Adipocyte (in vitro differentiated cells): ENCODE measurements around the gene KRT4.

Experiments used
- DNase-seq: peaks from one replicate; pipeline ENCODE4 v3.0.0-alpha.2; 2015; ENCODE audit warnings: low read depth
- H3K27me3 ChIP-seq: replicated peaks from 2 replicates; pipeline ENCODE4 v1.7.0; 2013; ENCODE audit warnings: mild to moderate bottlenecking, low read length, moderate library complexity; ENCODE audit not compliant: control insufficient read depth, insufficient read depth
- H3K36me3 ChIP-seq: 2 replicates; pipeline ENCODE4 v1.7.0; 2013; ENCODE audit warnings: low read length, mild to moderate bottlenecking, moderate library complexity; ENCODE audit not compliant: control insufficient read depth, insufficient read depth, severe bottlenecking
- H3K4me1 ChIP-seq: 2 replicates; pipeline ENCODE4 v1.7.0; 2013; ENCODE audit warnings: mild to moderate bottlenecking, low read length, moderate library complexity; ENCODE audit not compliant: control insufficient read depth, insufficient read depth
- H3K4me3 ChIP-seq: 2 replicates; pipeline ENCODE4 v1.7.0; 2013; ENCODE audit warnings: mild to moderate bottlenecking, low read length, moderate library complexity
- H3K9ac ChIP-seq: 2 replicates; pipeline ENCODE4 v1.7.0; 2013; ENCODE audit warnings: mild to moderate bottlenecking, low read length, moderate library complexity
- H3K9me3 ChIP-seq: 2 replicates; pipeline ENCODE4 v1.7.0; 2013; ENCODE audit warnings: mild to moderate bottlenecking, low read length, moderate library complexity; ENCODE audit not compliant: control insufficient read depth

The KRT4 gene

DNA sequence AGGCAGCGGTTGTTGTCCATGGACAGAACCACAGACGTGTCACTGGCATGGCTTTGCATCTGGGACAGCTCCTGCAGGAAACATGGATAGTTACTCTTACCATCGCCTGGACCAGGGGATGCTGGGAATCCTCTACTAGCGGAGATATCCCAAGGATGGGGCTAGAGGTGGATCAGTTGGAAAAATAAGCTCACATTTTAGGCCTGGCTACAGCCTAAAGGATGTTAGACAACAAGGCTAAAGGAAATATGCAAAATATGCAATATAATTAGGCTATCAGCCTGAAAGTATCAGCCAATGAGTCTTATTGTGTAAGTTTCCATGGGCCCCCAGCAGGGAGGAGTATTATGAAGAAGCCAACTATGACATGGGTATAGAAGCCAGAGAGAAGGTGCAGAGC is 41.7 kb downstream of the KRT4 start:
- Histone ChIP-seq H3K4me3 (no peak overlapping the region), H3K9me3 (no peaks in the 10 kb centered on the region), H3K36me3 (no peaks in the 10 kb centered on the region), H3K27me3 (peaks cover 42% of the 10 kb centered on the region), H3K9ac (no peak overlapping the region), H3K4me1 (no peaks in the 10 kb centered on the region)
- DNase-seq: no peak

DNA sequence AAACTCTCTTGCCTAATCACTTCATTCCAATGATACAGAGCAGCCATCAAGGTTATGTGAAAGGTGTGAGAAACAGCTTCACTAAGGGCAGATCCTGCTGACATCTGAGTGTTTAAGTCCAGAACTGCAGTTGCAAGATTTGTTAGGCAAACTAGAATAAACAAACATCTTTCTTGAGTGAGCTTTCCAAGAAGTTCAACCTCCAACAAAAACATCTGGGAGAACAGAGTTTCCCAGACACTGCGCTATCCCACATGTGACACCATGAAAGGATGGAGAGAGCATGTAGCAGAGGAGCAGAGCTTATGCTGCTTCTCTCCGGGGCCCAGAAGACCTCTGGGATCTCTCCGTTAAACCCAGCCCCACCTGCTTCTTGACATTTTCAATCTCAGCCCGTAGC is 42.4 kb downstream of the KRT4 start:
- H3K27me3 ChIP-seq: peaks cover 45% of the 10 kb centered on the region
- no peaks in the 10 kb centered on the region for H3K36me3 ChIP-seq
- DNase-seq: no peak
- H3K4me3 ChIP-seq: no peak overlapping the region
- H3K4me1 ChIP-seq: no peaks in the 10 kb centered on the region
- H3K9me3 ChIP-seq: no peaks in the 10 kb centered on the region
- H3K9ac ChIP-seq: no peak overlapping the region

DNA sequence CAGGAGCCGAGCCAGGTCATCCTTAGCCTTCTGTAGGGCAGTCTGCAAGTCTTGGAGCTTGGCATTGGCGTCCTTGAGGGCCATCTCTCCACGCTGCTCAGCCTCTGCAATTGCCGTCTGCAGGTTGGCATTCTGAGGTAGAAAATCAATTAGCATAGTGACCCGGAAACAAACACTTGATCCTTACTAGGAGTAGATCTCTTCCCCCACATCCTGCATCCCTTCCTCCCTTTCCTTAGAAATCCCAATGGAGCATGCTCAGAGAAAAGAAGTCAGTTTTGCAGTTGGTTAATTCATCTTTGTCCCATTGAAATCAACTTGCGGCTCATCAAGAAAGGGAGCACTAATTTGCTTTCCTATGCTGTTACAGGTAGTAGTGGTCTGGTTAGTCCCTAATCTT is 42.8 kb downstream of the KRT4 start:
- Histone ChIP-seq H3K27me3 (peaks cover 45% of the 10 kb centered on the region), H3K9ac (no peak overlapping the region), H3K36me3 (no peaks in the 10 kb centered on the region), H3K9me3 (no peaks in the 10 kb centered on the region), H3K4me3 (no peak overlapping the region), H3K4me1 (no peaks in the 10 kb centered on the region)
- no peak for DNase-seq

DNA sequence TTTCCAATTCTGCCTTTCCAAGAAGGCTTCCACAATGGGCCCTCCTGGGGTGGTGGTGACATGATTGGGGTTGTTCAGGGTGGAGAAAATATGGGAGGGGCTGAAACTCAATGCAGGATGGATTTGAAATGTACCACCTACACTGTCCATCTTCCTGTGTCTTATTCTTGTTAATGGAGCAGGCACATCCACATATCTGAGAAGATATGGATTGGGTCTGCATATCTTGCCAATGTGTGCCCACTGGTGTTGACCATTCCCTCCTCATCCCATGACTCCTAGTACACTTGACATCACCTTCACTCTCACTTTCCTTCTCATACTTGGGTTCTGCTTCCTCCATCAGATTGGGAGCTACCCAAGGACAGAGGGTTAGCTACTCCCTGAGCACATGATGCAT is 44.0 kb downstream of the KRT4 start:
- no peaks in the 10 kb centered on the region for H3K4me1 ChIP-seq
- no peaks in the 10 kb centered on the region for H3K9me3 ChIP-seq
- peaks cover 39% of the 10 kb centered on the region for H3K27me3 ChIP-seq
- no peak for DNase-seq
- no peak overlapping the region for H3K4me3 ChIP-seq
- no peak overlapping the region for H3K9ac ChIP-seq
- no peaks in the 10 kb centered on the region for H3K36me3 ChIP-seq

DNA sequence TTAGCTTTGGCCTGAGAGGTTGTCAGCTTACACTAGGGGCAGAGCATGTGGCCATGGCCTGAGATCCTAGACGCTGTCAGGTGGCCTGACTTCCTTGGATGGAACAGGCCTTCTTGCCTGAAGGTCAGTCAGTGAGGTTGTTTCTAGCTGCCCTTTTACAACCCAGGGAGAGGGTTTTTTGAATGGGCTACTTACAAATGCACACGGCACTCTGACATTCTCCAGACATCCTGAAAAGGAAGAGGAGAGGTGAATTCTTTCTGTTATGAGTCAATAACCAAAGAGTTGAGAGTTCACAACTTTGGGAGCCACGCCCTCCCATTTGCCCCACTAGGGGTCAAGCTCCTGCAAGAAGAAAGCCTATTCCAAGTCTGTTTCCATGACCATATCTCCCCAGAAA is 44.6 kb downstream of the KRT4 start:
- Histone ChIP-seq H3K36me3 (no peaks in the 10 kb centered on the region), H3K4me3 (no peak overlapping the region), H3K9me3 (no peaks in the 10 kb centered on the region), H3K4me1 (no peaks in the 10 kb centered on the region), H3K27me3 (peaks cover 42% of the 10 kb centered on the region), H3K9ac (no peak overlapping the region)
- no peak for DNase-seq

GRCh38 chr12:52768479-52769200 is 45.3 kb downstream of the KRT4 start:
- Histone ChIP-seq H3K36me3 (no peaks in the 10 kb centered on the region), H3K4me1 (no peaks in the 10 kb centered on the region), H3K4me3 (no peak overlapping the region), H3K27me3 (peaks cover 43% of the 10 kb centered on the region), H3K9me3 (peaks cover 2% of the 10 kb centered on the region), H3K9ac (no peak overlapping the region)
- no peak for DNase-seq

DNA sequence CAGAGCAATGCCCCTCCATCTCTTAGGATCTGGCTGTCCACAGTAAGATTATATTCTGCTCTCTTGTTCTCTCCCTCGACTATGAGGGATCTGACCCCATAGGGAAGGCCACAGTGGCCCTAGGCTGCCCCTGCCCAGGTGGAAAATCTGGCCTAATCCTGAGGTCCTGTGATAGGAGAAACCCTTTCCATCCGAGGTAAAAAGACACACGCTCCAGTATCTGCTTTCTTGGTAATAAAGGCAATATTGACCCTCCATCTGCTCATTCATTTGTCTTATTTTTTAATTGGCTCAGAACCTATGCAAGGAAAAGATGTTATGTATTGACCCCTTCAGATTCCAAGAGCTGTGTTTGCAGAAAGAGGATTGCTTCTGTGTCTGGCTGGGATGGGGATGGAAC is 46.5 kb downstream of the KRT4 start:
- Histone ChIP-seq H3K4me3 (no peak overlapping the region), H3K9ac (no peak overlapping the region), H3K36me3 (no peaks in the 10 kb centered on the region), H3K27me3 (peaks cover 36% of the 10 kb centered on the region), H3K4me1 (no peaks in the 10 kb centered on the region), H3K9me3 (peaks cover 6% of the 10 kb centered on the region)
- no peak for DNase-seq

DNA sequence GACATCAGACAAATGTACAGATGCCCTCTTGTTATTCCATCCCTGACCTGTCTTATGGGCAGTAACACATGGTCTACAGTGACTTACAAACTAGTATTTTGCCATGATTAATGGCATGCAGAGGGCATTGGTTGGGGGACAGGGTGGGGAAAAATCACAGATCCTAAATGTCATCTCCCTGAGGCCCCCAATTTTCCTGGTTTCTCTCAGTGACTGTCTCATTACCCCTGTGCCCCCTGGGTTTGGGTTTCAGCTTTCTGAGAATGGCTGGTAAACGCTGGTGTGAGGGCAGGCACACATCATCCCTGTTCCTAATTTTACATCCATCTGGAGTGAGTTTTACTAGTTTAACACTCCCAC is 46.9 kb downstream of the KRT4 start:
- Histone ChIP-seq H3K9me3 (peaks cover 7% of the 10 kb centered on the region), H3K27me3 (peaks cover 36% of the 10 kb centered on the region), H3K36me3 (no peaks in the 10 kb centered on the region), H3K4me3 (no peak overlapping the region), H3K9ac (no peak overlapping the region), H3K4me1 (no peaks in the 10 kb centered on the region)
- DNase-seq: no peak

- Histone ChIP-seq H3K4me3 (no peak overlapping the region), H3K4me1 (no peaks in the 10 kb centered on the region), H3K9me3 (peaks cover 10% of the 10 kb centered on the region), H3K9ac (no peak overlapping the region), H3K27me3 (peaks cover 36% of the 10 kb centered on the region), H3K36me3 (no peaks in the 10 kb centered on the region)
- DNase-seq: no peak
Observed at GRCh38 chr12:52766351-52767019, 47.4 kb downstream of the KRT4 start.

GRCh38 chr12:52765702-52766101 is 48.2 kb downstream of the KRT4 start:
- Histone ChIP-seq H3K4me3 (no peak overlapping the region), H3K9me3 (peaks cover 13% of the 10 kb centered on the region), H3K9ac (no peak overlapping the region), H3K4me1 (no peaks in the 10 kb centered on the region), H3K27me3 (peaks cover 36% of the 10 kb centered on the region), H3K36me3 (no peaks in the 10 kb centered on the region)
- DNase-seq: no peak

- Histone ChIP-seq H3K9me3 (peaks cover 23% of the 10 kb centered on the region), H3K27me3 (peaks cover 41% of the 10 kb centered on the region), H3K4me3 (no peak overlapping the region), H3K9ac (no peak overlapping the region), H3K4me1 (no peaks in the 10 kb centered on the region), H3K36me3 (no peaks in the 10 kb centered on the region)
- no peak for DNase-seq
Observed at GRCh38 chr12:52763991-52764390, 49.9 kb downstream of the KRT4 start.
